Measurements from ENCODE around the gene ACSM4. TPM values are rescaled to one million over a fixed set of nuclear protein-coding genes. Genes with fewer than 3 reads are reported as not detected.
A peak's percentile ranks its signal among the peaks of the same experiment; 100 is the strongest.

Gene ACSM4
- total RNA-seq, 2 donors from 2014 or later: not detected

DNA sequence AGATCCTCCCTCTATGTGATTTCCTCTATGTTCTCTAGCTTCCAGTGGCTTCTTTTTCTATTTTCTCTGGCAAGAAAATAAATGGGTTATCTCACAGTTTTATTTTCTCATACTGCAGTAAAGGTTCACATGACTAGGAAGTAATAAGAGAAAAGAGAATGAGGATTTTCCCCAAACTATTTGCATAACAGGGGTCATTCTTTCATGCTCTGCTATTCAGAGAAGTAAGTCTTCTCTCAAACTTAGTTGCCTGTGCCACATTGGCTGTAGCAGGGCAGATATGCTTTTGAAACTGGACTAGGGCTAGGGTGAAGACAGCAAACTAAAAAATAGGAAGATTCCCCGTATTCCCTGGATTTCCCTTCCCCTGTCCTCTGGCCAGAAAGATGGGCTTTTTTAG lies 57.4 kb downstream of the ACSM4 start:
- Histone ChIP-seq H3K4me3 (no peak overlapping the region), H3K4me1 (no peaks in the 10 kb centered on the region), H3K9me3 (no peaks in the 10 kb centered on the region), H3K27me3 (no peaks in the 10 kb centered on the region), H3K36me3 (replicated peaks in 1 of 2; ENCODE audit: insufficient read depth in 1 of 2, low read depth in 2 of 2) (no peaks in the 10 kb centered on the region), H3K27ac (no peak overlapping the region)
- DNase-seq: no peak
- no peak for TF ChIP-seq POLR2A (IDR thresholded peaks at IDR 0.05)
- TF ChIP-seq, protein P1, sequence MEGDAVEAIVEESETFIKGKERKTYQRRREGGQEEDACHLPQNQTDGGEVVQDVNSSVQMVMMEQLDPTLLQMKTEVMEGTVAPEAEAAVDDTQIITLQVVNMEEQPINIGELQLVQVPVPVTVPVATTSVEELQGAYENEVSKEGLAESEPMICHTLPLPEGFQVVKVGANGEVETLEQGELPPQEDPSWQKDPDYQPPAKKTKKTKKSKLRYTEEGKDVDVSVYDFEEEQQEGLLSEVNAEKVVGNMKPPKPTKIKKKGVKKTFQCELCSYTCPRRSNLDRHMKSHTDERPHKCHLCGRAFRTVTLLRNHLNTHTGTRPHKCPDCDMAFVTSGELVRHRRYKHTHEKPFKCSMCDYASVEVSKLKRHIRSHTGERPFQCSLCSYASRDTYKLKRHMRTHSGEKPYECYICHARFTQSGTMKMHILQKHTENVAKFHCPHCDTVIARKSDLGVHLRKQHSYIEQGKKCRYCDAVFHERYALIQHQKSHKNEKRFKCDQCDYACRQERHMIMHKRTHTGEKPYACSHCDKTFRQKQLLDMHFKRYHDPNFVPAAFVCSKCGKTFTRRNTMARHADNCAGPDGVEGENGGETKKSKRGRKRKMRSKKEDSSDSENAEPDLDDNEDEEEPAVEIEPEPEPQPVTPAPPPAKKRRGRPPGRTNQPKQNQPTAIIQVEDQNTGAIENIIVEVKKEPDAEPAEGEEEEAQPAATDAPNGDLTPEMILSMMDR (IDR thresholded peaks at IDR 0.05): no peak
- WGBS, 2 donors: 74 to 94% methylated on average over 1 of the region's 1 CpG
- ATAC-seq: no peak
- intact Hi-C loops (cut with DNase I): no loop called here

DNA sequence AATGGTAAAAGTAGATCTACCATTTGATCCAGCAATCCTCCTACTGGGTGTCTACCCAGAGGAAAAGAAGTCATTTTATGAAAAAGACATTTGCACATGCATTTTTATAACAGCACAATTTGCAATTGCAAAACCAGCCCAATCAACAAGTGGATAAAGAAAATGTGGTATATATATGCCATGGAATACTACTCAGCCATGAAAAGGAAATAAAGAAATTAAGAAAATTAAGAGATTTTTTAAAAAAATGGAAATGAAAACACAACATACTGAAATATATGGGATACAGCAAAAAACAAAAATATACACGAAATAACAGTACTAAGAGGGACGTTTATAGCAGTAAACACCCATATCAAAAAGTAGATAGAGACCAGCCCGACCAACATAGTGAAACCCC lies 58.9 kb downstream of the ACSM4 start:
- WGBS, 2 donors: 59 to 67% methylated on average over 3 of the region's 3 CpGs
- intact Hi-C loops (cut with DNase I): no loop called here

DNA sequence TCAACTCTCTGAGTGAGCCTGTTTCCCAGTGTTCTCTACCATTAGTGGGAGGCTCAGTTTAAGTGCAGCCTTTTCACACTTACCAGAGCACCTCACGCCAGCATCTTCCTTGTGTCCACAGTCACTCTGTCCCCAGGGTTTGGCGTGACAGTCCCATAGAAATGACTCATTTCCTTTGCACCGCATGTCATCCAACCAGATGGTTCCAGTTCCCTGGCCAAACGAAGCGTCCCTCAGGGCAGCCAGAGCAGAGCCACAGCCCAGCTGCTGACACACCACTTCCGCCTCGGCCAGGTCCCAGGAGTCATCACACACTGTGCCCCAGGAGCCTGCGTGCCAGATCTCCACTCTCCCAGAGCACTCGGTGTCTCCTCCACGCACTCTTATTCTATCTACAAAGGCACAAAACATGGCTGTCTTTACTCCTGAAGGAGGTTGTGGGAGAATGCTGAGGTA lies 65.4 kb downstream of the ACSM4 start:
- intact Hi-C loops (cut with DNase I): no loop called here
- H3K4me1 ChIP-seq: no peaks in the 10 kb centered on the region
- ATAC-seq: peak; percentile 27
- WGBS, 2 donors: 67 to 71% methylated on average over 10 of the region's 10 CpGs
- DNase-seq: peak in 1 of 4 donors; percentile 12
- TF ChIP-seq, protein P1 (IDR thresholded peaks at IDR 0.05): no peak
- no peak for TF ChIP-seq POLR2A (IDR thresholded peaks at IDR 0.05)
- no peaks in the 10 kb centered on the region for H3K36me3 ChIP-seq (replicated peaks in 1 of 2; ENCODE audit: insufficient read depth in 1 of 2, low read depth in 2 of 2)
- no peak overlapping the region for H3K27ac ChIP-seq
- H3K9me3 ChIP-seq: no peaks in the 10 kb centered on the region
- H3K27me3 ChIP-seq: no peaks in the 10 kb centered on the region
- H3K4me3 ChIP-seq: no peak overlapping the region

More for the DNA sequence above, 58.9 kb downstream of the ACSM4 start:
- ATAC-seq: no peak
- DNase-seq: no peak
- Histone ChIP-seq H3K36me3 (replicated peaks in 1 of 2; ENCODE audit: insufficient read depth in 1 of 2, low read depth in 2 of 2) (no peaks in the 10 kb centered on the region), H3K9me3 (no peaks in the 10 kb centered on the region), H3K27me3 (no peaks in the 10 kb centered on the region), H3K4me1 (no peaks in the 10 kb centered on the region), H3K27ac (no peak overlapping the region), H3K4me3 (no peak overlapping the region)
- TF ChIP-seq POLR2A (IDR thresholded peaks at IDR 0.05): no peak
- TF ChIP-seq, protein P1 (IDR thresholded peaks at IDR 0.05): no peak

DNA sequence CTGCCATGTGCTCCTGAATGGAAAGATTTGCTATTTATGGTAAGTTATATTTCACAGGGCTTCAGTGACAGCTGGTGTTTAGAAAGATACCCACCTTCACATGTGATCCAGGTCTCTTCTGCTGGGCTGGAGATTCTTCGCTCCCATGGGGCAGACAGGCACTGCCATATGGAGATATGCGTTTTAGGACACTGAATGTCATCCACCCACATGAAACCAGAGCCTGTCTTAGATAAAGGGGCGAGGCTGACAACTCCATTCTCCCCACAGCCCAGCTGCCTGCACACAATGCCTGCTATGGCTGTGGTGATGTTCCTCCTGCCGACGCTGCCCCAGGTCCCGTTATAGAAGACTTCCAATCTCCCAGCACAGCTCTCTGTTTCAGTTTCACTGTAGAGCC lies 69.4 kb downstream of the ACSM4 start:
- H3K27me3 ChIP-seq: no peaks in the 10 kb centered on the region
- no peak for DNase-seq
- TF ChIP-seq, protein P1 (IDR thresholded peaks at IDR 0.05): no peak
- no peak for TF ChIP-seq POLR2A (IDR thresholded peaks at IDR 0.05)
- H3K4me1 ChIP-seq: no peaks in the 10 kb centered on the region
- H3K36me3 ChIP-seq (replicated peaks in 1 of 2; ENCODE audit: insufficient read depth in 1 of 2, low read depth in 2 of 2): no peaks in the 10 kb centered on the region
- intact Hi-C loops (cut with DNase I): no loop called here
- 65 to 77% methylated on average over 6 of the region's 6 CpGs for WGBS, 2 donors
- no peak overlapping the region for H3K4me3 ChIP-seq
- ATAC-seq: no peak
- H3K9me3 ChIP-seq: no peaks in the 10 kb centered on the region
- H3K27ac ChIP-seq: no peak overlapping the region

DNA sequence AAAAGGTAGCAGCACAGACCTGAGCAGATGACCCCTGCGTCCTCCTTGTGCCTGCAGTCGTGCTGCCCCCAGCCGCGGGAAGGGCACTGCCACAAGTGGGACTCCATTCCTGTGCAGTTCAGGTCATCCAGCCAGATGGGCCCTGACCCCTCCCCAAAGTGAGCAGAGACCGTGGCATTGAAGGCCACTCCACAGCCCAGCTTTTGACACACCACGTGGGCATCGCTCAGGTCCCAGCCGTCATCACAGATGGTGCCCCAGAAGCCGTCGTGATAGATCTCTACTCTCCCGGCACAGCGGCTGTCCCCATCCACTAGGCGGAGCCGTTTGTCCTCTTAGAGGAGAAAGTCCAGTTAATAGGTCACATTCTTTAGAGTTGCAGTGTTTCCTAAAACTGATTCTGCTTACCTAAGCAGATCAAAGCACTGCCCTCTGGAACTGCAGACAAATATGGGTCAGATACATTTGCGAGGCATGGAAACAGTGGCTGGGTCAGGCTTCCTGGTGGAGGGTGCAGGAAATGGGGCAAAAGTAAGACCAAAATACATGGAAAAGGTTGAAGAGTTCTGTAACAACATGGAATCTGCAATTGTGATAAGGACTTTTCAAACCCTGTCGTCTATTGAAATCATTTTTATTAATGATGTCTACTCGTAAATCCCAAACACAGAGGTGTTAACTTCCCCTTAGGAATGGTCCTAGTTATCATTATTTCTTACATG lies 70.7 kb downstream of the ACSM4 start:
- TF ChIP-seq, protein P1 (IDR thresholded peaks at IDR 0.05): peak; percentile 39 to 56 (median 50)
- TF ChIP-seq POLR2A (IDR thresholded peaks at IDR 0.05): no peak
- intact Hi-C loops (cut with DNase I): no loop called here
- Histone ChIP-seq H3K36me3 (replicated peaks in 1 of 2; ENCODE audit: insufficient read depth in 1 of 2, low read depth in 2 of 2) (no peaks in the 10 kb centered on the region), H3K9me3 (no peaks in the 10 kb centered on the region), H3K27me3 (no peaks in the 10 kb centered on the region), H3K27ac (no peak overlapping the region), H3K4me3 (no peak overlapping the region), H3K4me1 (no peaks in the 10 kb centered on the region)
- 29 to 33% methylated on average over 15 to 17 of the region's 17 CpGs for WGBS, 2 donors
- ATAC-seq (peak; percentile 76), DNase-seq (peak; percentile 39 to 71 (median 62))

All from body of pancreas (tissue), 4 donors.